Activated T-helper 9 cell treated with anti-CD3 and anti-CD28 coated beads, Interleukin-2, amount 50 U/mL, for 16 hours (primary cell): ENCODE data around the gene OSMR.

Experiments
- DNase-seq: peaks from one replicate; pipeline ENCODE4 v3.0.0-alpha.2; 2020; ENCODE audit warnings: low read depth

OSMR gene

DNA sequence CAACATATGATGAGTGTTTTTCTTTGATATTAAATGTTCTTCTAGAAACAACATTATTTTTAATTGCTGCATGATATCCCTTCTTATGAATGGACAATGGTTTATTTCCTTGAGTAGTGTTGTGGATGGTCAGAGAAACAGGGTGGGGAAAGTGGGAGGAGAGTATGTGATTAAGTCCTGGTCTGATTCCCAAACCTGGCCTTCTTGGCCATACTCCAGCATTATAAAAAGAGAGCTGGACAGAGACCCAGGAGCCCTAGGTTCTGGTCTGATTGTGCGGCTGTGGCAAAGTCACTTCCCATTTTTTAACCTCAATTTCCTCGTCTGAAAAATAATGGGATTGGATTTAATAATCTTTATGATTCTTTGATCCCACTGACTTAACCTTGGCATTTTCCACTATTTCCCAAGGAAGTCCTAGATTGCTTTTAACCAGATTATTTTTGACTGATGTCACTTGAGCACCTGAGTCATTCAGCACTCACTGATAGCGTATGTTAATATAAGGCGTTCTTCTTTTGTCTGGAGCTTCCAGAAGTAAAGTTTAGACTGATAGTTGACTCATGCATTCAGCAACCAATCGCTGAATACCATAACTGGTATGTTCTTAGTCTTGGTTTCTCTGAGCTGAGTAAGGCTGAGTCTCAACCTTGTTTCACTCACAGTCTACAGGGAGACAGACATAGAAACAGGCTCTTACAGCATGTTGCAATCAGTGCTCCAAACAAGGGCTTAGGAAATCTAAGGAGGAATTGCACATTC lies 26.2 kb downstream of the OSMR start:
- no peak for DNase-seq

DNA sequence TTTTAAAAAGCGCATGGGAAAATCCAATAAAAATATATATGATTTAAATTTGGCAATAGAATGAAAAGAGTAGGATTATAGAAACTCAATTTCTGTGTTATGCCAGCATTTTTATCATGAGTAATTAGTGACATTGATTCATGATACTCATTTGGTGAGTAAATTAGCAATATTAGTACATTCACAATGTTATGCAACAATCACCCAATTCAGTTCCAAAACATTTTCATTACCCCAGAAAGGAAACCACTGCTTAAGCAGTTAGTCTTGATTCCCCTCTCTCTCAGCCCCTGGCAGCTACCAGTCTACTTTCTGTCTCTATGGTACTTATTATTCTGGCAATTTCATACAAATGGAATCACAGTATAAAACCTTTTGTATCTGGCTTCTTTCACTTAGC lies 27.0 kb downstream of the OSMR start:
- DNase-seq, result no peak

DNA sequence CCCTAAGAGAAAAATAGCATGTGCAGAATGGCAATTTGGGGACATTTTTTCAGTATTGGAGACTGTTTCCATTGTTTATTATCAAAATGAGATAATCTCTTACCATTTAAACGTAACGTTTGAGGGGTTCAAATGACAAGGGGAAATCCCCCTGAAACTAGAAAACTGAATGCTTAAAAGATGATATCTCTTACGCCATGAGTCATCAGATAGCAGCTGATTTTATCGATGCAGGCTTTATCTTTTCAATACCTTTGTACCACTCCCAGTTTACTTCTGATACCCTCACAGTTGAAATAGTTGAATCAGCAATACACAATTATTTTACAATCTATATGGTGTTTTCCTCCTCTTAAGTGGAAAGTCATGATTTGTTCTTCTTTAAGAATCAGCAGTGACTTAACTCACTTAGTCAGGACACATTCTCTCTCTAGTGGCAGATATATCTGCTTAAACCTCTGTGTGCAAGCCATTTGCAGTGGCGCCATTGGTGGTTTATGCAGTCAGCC lies 29.2 kb downstream of the OSMR start:
- DNase-seq, result no peak

DNA sequence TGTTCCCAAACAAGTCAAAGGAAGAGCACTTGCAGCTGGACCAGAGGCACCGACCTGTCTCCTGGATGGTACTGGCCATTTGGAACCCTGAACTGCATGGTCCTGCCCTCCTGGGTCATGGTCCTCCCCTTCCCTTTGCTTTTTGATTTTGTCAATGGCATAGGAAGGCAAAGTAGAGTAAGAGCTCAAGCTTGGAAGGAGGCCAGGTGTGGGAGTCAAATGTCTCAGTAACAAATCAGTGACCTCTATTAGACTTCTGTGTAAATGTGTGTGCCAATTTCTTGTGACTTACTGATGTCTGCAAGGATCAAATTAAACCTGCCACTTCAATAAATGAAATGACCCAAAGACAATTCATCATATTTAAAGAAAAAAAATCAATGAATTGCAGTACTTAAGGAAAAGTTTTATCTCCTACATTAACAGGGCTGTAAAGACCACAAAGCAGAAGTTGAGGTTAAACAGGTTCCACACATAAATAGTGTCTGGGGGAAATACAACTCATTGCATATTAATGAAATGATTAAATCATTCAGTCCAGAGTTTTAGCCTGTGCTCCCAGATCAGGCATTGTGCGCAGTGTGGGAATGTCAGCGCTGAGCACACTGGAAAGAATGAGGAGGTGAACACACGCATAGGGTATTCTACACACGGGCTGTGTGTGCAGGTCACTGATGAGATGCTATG lies 32.7 kb downstream of the OSMR start:
- no peak for DNase-seq

DNA sequence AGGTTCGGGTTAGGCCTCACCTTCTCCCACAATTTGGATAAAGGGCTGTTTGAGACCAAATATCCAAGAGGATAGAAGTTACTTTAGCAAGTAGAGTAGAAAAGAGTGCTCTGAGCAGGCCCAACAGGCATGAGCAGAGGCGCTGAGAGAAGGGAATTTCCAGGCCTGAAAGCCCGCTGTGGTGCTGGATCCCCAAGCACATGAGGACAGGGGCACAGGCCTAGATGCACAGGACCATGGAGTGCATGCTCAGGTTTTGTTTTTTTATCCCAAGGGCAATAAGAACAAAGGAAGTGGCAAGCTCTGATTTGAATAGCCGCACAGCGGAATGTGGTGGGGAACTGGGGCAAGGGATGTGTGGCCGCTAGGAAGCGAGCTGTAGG lies 33.3 kb downstream of the OSMR start:
- no peak for DNase-seq

DNA sequence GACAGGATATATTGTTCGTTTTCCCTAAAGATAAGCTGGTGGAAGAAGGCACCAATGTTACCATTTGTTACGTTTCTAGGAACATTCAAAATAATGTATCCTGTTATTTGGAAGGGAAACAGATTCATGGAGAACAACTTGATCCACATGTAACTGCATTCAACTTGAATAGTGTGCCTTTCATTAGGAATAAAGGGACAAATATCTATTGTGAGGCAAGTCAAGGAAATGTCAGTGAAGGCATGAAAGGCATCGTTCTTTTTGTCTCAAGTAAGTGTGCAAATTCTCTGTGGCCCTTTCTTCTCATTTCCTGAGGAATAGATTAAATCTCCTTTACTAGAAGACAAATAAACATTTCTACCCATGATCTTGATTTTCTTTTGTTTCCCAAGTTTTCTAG lies 38.0 kb downstream of the OSMR start:
- DNase-seq, result no peak

DNA sequence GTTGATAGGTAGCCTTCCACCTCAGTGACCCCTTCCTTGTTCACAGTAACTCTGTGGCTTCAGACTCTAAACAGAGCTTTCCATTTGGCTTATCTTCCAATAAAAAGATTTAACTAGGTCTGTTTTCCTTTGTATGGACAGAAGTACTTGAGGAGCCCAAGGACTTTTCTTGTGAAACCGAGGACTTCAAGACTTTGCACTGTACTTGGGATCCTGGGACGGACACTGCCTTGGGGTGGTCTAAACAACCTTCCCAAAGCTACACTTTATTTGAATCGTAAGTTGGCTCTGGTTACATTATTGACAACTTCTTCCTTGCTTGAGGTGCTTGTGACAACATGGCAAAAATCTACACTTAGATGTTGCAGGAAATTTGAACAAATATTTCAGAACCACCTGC lies 39.4 kb downstream of the OSMR start:
- no peak for DNase-seq

DNA sequence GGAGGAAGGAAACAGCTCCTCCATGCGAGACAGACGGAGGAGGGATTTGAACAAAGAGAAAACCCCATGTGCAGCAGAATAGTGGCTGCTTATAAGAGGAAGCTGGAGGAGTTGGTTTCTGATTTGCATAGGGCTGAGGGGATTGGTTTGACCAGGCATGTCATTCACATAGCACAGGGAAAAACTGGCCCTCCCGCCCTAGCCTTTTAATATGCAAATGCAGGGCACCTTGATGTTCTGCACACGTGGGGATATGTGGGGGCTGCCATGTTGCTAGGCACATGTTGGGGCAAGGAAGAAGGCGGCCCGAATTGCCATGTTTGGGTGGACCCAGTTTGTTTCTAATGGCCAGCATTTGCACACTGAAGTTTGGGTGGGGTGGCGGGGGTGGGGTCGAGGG lies 42.2 kb downstream of the OSMR start:
- DNase-seq, result no peak

DNA sequence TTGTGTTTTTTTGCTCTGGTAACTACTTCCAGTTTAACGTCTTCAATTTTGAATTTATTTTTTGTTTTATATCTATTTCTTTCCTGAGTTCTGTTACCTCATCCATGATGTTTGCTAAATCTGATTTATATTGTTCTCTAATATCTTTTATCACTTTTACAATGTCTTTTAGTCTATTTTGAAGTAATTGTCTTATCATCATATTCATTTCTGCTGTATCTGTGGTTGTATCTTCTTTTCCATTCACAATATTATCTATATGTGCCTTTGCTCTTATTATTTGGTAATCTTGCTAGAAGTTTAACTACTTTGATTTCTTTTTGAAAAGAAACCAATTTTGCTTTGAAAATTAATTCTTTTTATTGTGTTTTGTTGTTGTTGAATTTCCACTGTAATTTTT lies 43.6 kb downstream of the OSMR start:
- no peak for DNase-seq

DNA sequence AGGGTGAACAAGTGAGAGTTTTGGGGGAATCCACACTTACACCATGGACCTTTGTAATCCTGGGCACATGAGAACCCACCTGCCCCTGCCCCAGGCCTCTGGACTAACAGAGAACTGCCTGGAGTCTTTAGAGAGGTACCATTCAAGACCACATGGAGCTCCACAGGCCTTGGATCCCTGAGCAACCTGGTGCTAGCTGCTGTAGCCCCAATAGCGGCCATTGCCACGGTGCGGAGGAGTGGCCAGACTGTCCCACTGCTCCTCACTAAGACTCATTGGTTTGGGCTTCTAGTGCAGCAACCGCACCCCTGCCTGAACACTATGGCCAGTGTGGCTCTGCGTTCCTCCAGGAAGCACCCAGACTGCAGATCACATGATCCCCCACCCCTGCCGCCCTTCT lies 45.8 kb downstream of the OSMR start:
- no peak for DNase-seq

DNA sequence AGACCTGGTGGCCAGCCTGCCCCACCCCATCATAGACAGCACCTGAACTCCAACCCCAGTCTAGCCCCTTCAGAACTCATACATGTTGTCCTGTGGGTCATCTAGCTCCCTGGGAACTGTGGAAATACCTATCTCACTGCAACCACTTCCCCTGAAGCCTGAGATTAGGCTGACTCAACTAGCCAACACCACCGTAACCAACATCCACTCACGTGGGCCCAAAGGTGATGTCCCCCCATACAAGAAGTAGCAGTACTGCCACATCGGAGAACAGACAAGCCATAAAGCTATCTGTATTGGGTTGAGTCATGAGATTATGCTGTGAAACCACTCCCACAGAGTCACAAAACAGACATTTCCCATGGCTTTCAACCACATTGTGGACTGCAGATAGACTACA lies 46.6 kb downstream of the OSMR start:
- no peak for DNase-seq

DNA sequence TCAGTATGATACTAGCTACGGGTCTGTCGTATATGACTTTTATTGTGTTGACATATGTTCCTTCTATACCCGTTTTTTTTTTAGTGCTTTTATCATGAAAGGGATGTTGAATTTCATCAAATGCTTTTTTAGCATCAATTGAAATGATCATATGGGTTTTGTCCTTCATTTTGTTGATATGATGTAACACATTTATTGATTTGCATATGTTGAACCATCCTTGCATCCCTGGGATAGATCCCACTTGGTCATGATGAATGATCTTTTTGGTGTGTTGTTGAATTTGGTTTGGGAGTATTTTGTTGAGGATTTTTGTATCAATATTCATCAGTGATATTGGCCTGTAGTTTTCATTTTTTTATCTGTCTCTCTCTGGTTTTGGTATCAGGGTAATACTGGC lies 50.9 kb downstream of the OSMR start:
- DNase-seq, result no peak

DNA sequence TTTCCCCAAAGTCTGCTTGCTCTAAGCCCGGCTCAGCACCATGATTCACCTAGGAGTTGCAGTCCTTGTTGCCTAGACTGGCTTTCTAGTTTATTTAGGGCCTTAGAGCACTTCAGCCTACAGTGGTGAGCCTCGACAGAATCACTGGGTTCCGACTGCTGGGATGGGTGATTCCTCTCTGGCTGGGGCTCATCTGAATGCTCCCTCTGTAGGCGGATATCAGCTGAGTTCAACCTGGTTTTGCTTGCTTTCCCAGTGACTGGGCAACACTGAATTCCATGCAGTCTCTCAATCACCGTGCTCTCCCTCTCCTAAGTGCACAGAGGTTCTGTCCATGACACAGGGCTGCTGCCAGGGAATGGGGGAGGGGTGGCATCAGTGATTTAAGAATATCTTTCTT lies 54.1 kb downstream of the OSMR start:
- DNase-seq, result no peak

DNA sequence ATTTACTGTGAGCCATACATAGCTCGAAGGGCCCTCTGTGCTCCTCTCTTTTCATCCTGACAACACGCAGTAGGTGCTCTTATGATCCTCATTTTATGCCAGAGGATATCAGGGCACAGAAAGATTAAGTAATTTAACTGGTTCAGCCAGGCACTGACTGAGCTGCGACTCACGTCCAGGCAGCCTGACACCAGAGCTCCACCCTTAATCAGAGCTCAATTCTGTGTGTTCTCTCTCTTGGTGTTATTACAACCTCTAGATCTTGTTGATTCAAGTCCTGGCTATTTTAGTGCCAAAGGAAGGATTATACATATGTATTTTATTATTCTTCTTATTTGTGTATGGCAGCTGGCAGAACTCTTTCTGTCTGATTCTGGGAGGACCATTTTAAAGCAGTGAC lies 59.7 kb downstream of the OSMR start:
- no peak for DNase-seq

DNA sequence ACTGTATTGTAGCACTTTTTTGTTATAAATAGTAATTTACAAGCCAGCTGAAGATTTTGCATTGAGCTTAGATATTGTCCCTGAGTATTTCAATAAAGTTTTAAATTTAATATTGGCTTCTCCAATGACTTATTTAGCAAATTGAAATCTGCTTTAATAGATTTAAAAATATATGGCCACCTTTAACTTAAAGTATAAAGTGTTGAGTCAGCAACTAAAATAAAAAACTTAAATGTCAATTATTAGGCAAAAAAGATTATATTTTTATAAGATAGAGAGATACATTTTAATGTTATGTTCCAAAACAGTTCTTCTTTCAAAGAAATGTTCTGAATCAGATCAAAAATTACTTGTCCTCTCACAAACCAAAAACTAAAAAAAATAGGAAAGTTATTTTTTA lies 60.7 kb downstream of the OSMR start:
- no peak for DNase-seq

DNA sequence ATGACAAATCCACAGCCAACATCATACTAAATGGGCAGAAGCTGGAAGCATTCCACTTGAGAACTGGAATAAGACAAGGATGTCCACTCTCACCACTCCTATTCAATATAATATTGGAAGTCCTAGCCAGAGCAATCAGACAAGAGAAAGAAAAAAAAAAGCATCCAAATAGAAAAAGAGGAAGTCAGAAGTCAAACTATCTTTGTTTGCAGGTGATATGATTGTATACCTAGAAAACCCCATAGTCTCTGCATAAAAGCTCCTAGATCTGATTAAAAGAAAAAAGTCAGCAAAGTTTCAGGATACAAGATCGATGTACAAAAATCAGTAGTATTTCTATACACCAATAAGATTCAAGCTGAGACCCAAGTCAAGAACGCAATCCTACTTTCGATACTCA lies 66.1 kb downstream of the OSMR start:
- DNase-seq, result no peak

DNA sequence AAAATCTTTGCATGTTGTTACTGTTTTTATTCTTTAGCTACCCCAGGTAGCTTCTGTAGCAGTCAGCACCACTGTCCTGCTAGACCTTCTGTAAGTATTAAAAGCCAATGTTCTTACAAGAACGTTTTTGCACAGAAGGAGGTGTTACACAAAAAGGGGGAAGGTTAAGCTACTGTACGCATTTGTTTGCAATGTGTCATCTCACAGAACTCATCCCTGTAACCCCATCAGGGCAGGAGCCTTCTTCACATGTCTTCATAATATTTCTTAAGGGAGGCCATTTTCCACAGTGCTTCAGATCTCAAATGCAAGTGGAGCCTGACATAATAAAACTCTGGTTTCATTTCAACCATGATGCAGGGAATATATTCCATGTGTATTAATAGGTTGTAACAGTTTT lies 67.9 kb downstream of the OSMR start:
- no peak for DNase-seq

DNA sequence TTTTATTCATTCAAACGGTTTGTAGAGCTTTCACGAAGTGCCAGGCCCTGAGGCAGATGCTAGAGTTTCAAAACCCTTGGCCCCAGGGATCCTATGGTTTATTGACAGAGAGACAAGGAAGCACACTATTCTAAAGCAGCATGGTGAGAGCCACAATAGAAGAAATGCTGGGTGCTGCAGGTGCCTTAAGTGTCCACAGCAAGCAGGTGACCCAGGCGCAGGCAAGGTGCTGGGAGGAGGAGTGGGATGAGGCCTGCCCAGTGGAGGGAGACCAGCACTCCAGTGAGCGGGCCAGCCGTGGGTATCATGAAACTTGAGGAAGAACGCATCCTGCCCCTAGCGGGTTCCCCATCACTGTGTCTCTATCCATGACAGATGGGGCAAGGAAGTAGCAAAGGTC lies 71.0 kb downstream of the OSMR start:
- DNase-seq, result no peak

DNA sequence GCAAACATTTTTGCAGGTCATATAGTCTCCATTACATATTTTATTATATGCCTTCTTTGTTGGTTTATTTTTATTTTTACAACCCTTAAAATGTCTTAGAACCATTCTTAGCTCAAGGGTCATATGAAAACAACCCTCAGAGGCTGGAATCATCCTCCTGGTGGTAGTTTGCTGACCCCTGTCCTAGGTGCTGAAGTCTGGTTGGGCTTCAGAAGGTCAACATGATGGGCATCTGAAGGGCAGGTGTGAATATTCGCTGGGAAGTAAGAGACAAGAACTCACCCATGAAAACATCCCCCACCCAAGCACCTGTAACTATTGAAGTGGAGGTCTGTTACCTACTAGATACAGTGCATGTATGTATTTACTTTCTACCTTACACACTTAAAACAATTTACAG lies 75.4 kb downstream of the OSMR start:
- no peak for DNase-seq

DNA sequence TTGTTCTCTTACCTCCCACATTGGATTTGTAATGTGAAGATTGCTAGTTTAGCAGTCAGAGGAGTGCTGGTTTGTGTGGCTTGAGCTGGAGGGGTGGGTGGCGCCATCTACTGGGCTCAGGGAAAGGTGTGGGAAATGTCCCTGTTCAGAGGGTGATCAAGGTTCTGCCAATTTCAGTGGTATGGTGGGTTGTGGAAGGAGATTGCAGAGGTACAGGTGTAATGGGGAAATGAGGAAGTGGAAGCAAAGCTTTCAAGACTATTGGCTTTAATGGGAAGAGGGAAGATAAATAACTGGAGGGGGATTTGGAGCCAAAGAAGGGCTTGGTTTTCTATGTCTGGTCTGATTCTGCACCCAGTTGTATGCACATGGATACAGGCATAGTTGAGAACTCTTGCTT lies 76.4 kb downstream of the OSMR start:
- DNase-seq, result no peak

DNA sequence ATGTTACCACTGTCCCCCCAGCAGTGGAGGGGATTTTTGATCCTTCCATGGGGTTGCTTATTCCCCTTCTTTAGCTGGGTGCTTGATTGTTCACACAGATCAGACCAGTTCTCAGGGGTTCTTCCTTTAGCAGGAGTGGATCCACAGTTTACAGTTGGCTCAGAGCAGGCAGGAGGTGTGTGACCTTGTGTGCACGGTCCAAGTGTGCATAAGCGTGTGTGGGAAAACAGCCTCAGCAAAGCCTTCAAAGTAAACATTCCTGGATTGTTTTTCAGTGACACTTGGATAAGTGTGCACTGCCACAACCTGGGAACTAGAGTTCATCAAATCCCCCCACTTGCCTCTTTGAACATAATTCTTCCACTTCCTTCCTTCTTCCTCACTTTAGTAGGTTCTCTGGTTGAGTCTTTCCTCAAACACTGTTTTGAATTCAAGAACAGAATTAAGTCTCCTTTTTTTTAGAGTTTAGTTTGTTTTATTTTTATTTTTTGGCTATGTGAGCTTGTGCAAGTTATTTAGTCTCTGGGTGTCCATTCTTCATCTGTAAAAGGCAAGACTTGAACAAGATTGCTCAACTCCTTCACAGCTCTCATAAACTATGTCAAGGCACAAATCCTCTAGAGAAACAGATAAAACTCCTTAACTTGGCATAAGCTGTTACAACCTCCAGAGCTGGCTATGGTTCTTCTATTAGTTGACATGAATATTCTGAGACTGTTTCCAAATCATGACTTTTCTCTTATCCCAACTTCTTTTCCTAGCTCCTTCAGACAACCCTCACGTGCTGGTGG lies 78.0 kb downstream of the OSMR start:
- no peak for DNase-seq

DNA sequence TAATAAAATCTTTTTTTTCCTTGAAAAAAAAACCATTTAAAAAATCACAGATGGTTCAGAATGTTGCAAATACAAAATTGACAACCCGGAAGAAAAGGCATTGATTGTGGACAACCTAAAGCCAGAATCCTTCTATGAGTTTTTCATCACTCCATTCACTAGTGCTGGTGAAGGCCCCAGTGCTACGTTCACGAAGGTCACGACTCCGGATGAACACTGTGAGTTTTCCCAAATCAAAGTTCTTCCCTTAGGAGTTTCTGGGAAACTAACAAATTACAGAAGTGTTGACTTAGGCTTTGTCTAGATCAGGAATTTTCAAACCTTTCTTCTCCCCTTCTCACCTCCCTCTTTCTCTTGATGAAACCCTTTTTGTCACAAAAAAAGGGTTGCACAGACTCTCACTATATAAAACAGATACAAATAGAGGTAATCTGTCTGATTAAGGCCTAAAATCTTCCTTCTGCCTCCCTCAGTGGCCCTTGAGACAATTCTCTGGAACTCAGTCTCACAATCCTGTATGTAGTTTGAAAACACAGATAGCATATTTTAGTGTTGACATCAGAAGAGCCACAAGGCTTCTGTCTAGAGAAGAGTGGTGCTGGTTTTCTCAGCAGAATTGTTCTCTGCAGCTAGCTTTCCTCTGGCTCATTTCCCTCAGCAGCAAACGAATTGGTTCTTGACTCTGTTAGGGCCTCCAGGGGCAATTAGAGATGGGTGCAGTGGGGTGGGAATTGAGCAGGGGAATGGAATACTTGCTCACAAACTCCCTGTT lies 79.5 kb downstream of the OSMR start:
- DNase-seq, result no peak
